GM23338 (cell line): ENCODE data around the gene NOXA1. TPM values are rescaled to one million over a fixed set of nuclear protein-coding genes. Genes with fewer than 3 reads are reported as not detected.

Experiments
- ATAC-seq: fragments of 200-7000 bp; cut with Tn5 transposase; 3 replicates; pipeline ENCODE4 v1.9.1; 2020
- DNase-seq: peaks from one replicate; pipeline ENCODE4 v3.0.0-alpha.2; 2015; ENCODE audit warnings: low spot score
- H2AFZ ChIP-seq: fragments of 200-600 bp; sonication (generic); 2 replicates; pipeline ENCODE4 v1.8.0; 2016; ENCODE audit warnings: antibody characterized with exemption, mild to moderate bottlenecking, moderate library complexity
- H3F3A ChIP-seq: fragments of 200-600 bp; sonication (generic); replicated peaks from 2 replicates; pipeline ENCODE4 v1.8.0; 2017; ENCODE audit warnings: antibody characterized with exemption, mixed run types, low read depth
- H3K27ac ChIP-seq: fragments of 200-600 bp; sonication (generic); 2 replicates; pipeline ENCODE4 v1.6.1; 2016; ENCODE audit warnings: low read depth
- H3K27me3 ChIP-seq: fragments of 200-600 bp; sonication (generic); 2 replicates; pipeline ENCODE4 v1.8.0; 2016; ENCODE audit warnings: mild to moderate bottlenecking, mixed run types, moderate library complexity; ENCODE audit not compliant: insufficient read depth
- H3K36me3 ChIP-seq: fragments of 200-600 bp; sonication (generic); 2 replicates; pipeline ENCODE4 v1.8.0; 2016; ENCODE audit warnings: mild to moderate bottlenecking; ENCODE audit not compliant: insufficient read depth
- H3K4me1 ChIP-seq: fragments of 200-600 bp; sonication (generic); 2 replicates; pipeline ENCODE4 v1.8.0; 2016; ENCODE audit warnings: mild to moderate bottlenecking, moderate library complexity; ENCODE audit not compliant: insufficient read depth
- H3K4me2 ChIP-seq: fragments of 200-600 bp; sonication (generic); 2 replicates; pipeline ENCODE4 v1.7.1; 2017; ENCODE audit warnings: mixed run types
- H3K4me3 ChIP-seq: fragments of 200-600 bp; sonication (generic); 2 replicates; pipeline ENCODE4 v1.6.1; 2016; ENCODE audit warnings: mixed run types
- H3K79me2 ChIP-seq: fragments of 200-600 bp; sonication (generic); replicated peaks from 2 replicates; pipeline ENCODE4 v1.8.0; 2017; ENCODE audit warnings: mild to moderate bottlenecking; ENCODE audit not compliant: insufficient read depth
- H3K9me2 ChIP-seq: fragments of 200-600 bp; sonication (generic); 2 replicates; pipeline ENCODE4 v1.8.0; 2017; ENCODE audit not compliant: insufficient read depth
- H4K20me1 ChIP-seq: fragments of 200-600 bp; sonication (generic); replicated peaks from 2 replicates; pipeline ENCODE4 v1.8.0; 2017; ENCODE audit warnings: mild to moderate bottlenecking; ENCODE audit not compliant: insufficient read depth
- H3K27ac Mint-ChIP-seq: 2 replicates; pipeline ENCODE4 v1.8.0; 2020; ENCODE audit warnings: inconsistent platforms, mild to moderate bottlenecking, moderate library complexity, mixed read lengths
- H3K27me3 Mint-ChIP-seq: 3 replicates; pipeline ENCODE4 v1.8.0; 2022; ENCODE audit warnings: low read depth, mild to moderate bottlenecking, moderate library complexity, mixed read lengths, inconsistent platforms; ENCODE audit not compliant: insufficient read depth, poor library complexity
- H3K36me3 Mint-ChIP-seq: 3 replicates; pipeline ENCODE4 v1.8.0; 2021; ENCODE audit warnings: low read depth, mild to moderate bottlenecking, inconsistent platforms, moderate library complexity, mixed read lengths
- H3K4me1 Mint-ChIP-seq: 3 replicates; pipeline ENCODE4 v1.8.0; 2020; ENCODE audit warnings: mild to moderate bottlenecking, inconsistent platforms, mixed read lengths
- H3K4me3 Mint-ChIP-seq: 3 replicates; pipeline ENCODE4 v1.8.0; 2021; ENCODE audit warnings: moderate library complexity, mild to moderate bottlenecking, inconsistent platforms, mixed read lengths
- H3K9me3 Mint-ChIP-seq: 3 replicates; pipeline ENCODE4 v1.8.0; 2020; ENCODE audit warnings: moderate library complexity, mild to moderate bottlenecking, inconsistent platforms, mixed read lengths
- CREB1 ChIP-seq: fragments of 250-450 bp; sonication (Bioruptor Pico); IDR thresholded peaks from 2 replicates; pipeline ENCODE4 v1.5.0; 2020; ENCODE audit warnings: low read depth, mild to moderate bottlenecking, moderate library complexity
- JUNB ChIP-seq: IDR thresholded peaks from one replicate; pipeline ENCODE4 v1.6.1; 2016; ENCODE audit warnings: antibody characterized with exemption; ENCODE audit not compliant: unreplicated experiment
- NANOG ChIP-seq: IDR thresholded peaks from 2 replicates; pipeline ENCODE4 v1.6.1; 2016; ENCODE audit warnings: antibody characterized with exemption, borderline replicate concordance
- POLR2AphosphoS5 ChIP-seq: IDR thresholded peaks from 2 replicates; pipeline ENCODE4 v1.6.1; 2016; ENCODE audit warnings: antibody characterized with exemption, low read depth
- STAT1 ChIP-seq: IDR thresholded peaks from one replicate; pipeline ENCODE4 v1.6.1; 2016; ENCODE audit warnings: antibody characterized with exemption; ENCODE audit not compliant: unreplicated experiment
- ZNF114 ChIP-seq: fragments of 250-450 bp; sonication (Bioruptor Pico); IDR thresholded peaks from 2 replicates; pipeline ENCODE4 v1.5.0; 2020; ENCODE audit warnings: mild to moderate bottlenecking, moderate library complexity
- ZNF331 ChIP-seq: fragments of 250-450 bp; sonication (Bioruptor Pico); IDR thresholded peaks from 2 replicates; pipeline ENCODE4 v1.5.0; 2020; ENCODE audit warnings: low read depth, mild to moderate bottlenecking, moderate library complexity
- polyA plus RNA-seq: library from polyadenylated mRNA; unstranded; fragments of >200 nt; fragmentation: Nextera tagmentation; extraction: Ambion mirVana; gene quantifications from 2 replicates; pipeline ENCODE4 v1.2.1, GENCODE V29; 2016
- total RNA-seq: library from RNA; depleted of rRNA; stranded (reverse); fragments of >200 nt; shearing (Covaris generic); gene quantifications from 2 replicates; pipeline ENCODE4 v1.2.3, GENCODE V29; 2014
- TF ChIP-seq, protein P1 (sequence below): IDR thresholded peaks from 2 replicates; pipeline ENCODE4 v1.6.1; 2016; ENCODE audit warnings: antibody characterized with exemption
- TF ChIP-seq, protein P2 (sequence below), 2 experiments: fragments of 200-600 bp in 1 of 2; sonication (generic) in 1 of 2; conservative IDR thresholded peaks; 2 replicates each; pipeline versions ENCODE4 v1.5.1 to v1.6.1; 2016 to 2017; ENCODE audit warnings: antibody characterized with exemption in 2 of 2, low read depth in 2 of 2, mild to moderate bottlenecking in 2 of 2, moderate library complexity in 1 of 2

Gene NOXA1
- total and polyA plus RNA-seq, 2 experiments from 2014 or later, result 0.59 to 0.68 TPM

- Histone ChIP-seq H3F3A (no peaks in the 10 kb centered on the region), H3K4me3 (no peak overlapping the region), H4K20me1 (no peaks in the 10 kb centered on the region), H3K36me3 (no peaks in the 10 kb centered on the region), H3K4me2 (no peak overlapping the region), H2AFZ (no peak overlapping the region), H3K27ac (no peak overlapping the region), H3K9me2 (no peaks in the 10 kb centered on the region), H3K4me1 (no peaks in the 10 kb centered on the region), H3K27me3 (no peaks in the 10 kb centered on the region), H3K79me2 (no peaks in the 10 kb centered on the region)
- Mint-ChIP-seq H3K36me3 (peaks cover 13% of the 10 kb centered on the region), H3K27ac (no peak overlapping the region), H3K4me1 (no peaks in the 10 kb centered on the region; the same call in 2 of the 3 replicates), H3K4me3 (no peak overlapping the region), H3K9me3 (peaks cover 17% of the 10 kb centered on the region), H3K27me3 (peaks cover 4% of the 10 kb centered on the region)
- ATAC-seq (no peak), DNase-seq (no peak)
- TF ChIP-seq ZNF331 (CRISPR knock-in tag), result no peak
Measured at GRCh38 chr9:137394866-137395665, 28.1 kb upstream of the NOXA1 start.

- no peak overlapping the region for H3K27ac Mint-ChIP-seq
- H3K4me1 Mint-ChIP-seq, result no peaks in the 10 kb centered on the region; the same call in 2 of the 3 replicates
- TF ChIP-seq, protein P1, sequence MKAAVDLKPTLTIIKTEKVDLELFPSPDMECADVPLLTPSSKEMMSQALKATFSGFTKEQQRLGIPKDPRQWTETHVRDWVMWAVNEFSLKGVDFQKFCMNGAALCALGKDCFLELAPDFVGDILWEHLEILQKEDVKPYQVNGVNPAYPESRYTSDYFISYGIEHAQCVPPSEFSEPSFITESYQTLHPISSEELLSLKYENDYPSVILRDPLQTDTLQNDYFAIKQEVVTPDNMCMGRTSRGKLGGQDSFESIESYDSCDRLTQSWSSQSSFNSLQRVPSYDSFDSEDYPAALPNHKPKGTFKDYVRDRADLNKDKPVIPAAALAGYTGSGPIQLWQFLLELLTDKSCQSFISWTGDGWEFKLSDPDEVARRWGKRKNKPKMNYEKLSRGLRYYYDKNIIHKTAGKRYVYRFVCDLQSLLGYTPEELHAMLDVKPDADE, result no peak
- TF ChIP-seq, protein P2, sequence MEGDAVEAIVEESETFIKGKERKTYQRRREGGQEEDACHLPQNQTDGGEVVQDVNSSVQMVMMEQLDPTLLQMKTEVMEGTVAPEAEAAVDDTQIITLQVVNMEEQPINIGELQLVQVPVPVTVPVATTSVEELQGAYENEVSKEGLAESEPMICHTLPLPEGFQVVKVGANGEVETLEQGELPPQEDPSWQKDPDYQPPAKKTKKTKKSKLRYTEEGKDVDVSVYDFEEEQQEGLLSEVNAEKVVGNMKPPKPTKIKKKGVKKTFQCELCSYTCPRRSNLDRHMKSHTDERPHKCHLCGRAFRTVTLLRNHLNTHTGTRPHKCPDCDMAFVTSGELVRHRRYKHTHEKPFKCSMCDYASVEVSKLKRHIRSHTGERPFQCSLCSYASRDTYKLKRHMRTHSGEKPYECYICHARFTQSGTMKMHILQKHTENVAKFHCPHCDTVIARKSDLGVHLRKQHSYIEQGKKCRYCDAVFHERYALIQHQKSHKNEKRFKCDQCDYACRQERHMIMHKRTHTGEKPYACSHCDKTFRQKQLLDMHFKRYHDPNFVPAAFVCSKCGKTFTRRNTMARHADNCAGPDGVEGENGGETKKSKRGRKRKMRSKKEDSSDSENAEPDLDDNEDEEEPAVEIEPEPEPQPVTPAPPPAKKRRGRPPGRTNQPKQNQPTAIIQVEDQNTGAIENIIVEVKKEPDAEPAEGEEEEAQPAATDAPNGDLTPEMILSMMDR (conservative IDR thresholded peaks at IDR 0.05; ENCODE audit: low read depth in 2 of 2), result no peak
- no peak for TF ChIP-seq JUNB
- ATAC-seq (peak; percentile 24; the same call in 2 of the 3 replicates), DNase-seq (no peak)
- Histone ChIP-seq H3F3A (no peaks in the 10 kb centered on the region), H3K36me3 (no peaks in the 10 kb centered on the region), H3K4me2 (no peak overlapping the region), H3K4me3 (no peak overlapping the region), H3K27me3 (no peaks in the 10 kb centered on the region), H2AFZ (no peak overlapping the region), H3K9me2 (no peaks in the 10 kb centered on the region), H4K20me1 (no peaks in the 10 kb centered on the region), H3K4me1 (no peaks in the 10 kb centered on the region), H3K27ac (no peak overlapping the region), H3K79me2 (no peaks in the 10 kb centered on the region)
- peaks cover 4% of the 10 kb centered on the region for H3K27me3 Mint-ChIP-seq
- peaks cover 19% of the 10 kb centered on the region for H3K36me3 Mint-ChIP-seq
- H3K4me3 Mint-ChIP-seq, result no peak overlapping the region
- H3K9me3 Mint-ChIP-seq, result peaks cover 22% of the 10 kb centered on the region
Measured at GRCh38 chr9:137395666-137396010, 27.6 kb upstream of the NOXA1 start.

GRCh38 chr9:137396227-137396626, 27.0 kb upstream of the NOXA1 start:
- H4K20me1 ChIP-seq, result no peaks in the 10 kb centered on the region
- H3K79me2 ChIP-seq, result no peaks in the 10 kb centered on the region
- no peak overlapping the region for H2AFZ ChIP-seq
- Mint-ChIP-seq H3K4me1 (no peaks in the 10 kb centered on the region; the same call in 2 of the 3 replicates), H3K4me3 (no peak overlapping the region), H3K36me3 (peaks cover 22% of the 10 kb centered on the region), H3K27ac (no peak overlapping the region), H3K9me3 (peaks cover 26% of the 10 kb centered on the region), H3K27me3 (peaks cover 4% of the 10 kb centered on the region)
- H3K4me1 ChIP-seq, result no peaks in the 10 kb centered on the region
- no peak for ATAC-seq
- no peaks in the 10 kb centered on the region for H3K27me3 ChIP-seq
- no peak overlapping the region for H3K4me2 ChIP-seq
- H3F3A ChIP-seq, result no peaks in the 10 kb centered on the region
- H3K4me3 ChIP-seq, result no peak overlapping the region
- H3K9me2 ChIP-seq, result no peaks in the 10 kb centered on the region
- H3K36me3 ChIP-seq, result no peaks in the 10 kb centered on the region
- no peak overlapping the region for H3K27ac ChIP-seq
- no peak for DNase-seq
- TF ChIP-seq JUNB, result no peak
- TF ChIP-seq POLR2AphosphoS5, result no peak
- no peak for TF ChIP-seq CREB1 (CRISPR knock-in tag)
- TF ChIP-seq, protein P1, result no peak
- TF ChIP-seq NANOG, result no peak
- TF ChIP-seq STAT1, result no peak
- TF ChIP-seq ZNF114 (CRISPR knock-in tag), result no peak
